ENCODE data around the gene NFAM1.

Gene NFAM1

DNA sequence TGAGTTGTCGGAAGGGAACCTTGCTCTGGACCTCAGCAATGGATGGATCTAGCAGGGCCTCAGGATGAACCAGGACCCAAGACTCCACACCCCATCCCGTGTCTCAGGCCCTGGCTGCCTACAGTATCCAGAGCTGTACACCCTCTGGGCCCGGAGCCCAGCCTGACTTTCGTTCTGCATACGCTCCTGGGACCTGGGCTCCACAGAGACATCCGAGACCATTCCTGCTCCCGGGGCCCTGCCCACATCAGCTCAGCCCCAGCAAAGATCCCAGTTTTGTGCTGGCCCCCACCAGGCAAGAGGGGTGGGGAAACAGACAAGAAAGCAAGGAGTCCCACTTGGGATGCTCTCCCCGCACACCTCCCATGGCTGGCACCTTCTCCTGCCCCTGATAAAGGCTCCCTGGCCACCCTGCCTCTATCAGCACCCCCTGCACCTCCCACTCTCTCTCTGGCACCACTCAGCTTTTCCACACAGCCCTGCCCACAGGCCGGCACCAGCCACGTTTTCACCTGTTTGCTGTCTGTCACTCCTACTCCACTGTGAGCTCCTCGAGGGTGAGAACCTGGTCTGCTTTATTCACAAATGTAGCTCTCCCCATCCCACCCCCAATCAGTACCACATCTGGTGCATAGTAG, 97.2 kb downstream of the NFAM1 start:
- DNase-seq = no peak

DNA sequence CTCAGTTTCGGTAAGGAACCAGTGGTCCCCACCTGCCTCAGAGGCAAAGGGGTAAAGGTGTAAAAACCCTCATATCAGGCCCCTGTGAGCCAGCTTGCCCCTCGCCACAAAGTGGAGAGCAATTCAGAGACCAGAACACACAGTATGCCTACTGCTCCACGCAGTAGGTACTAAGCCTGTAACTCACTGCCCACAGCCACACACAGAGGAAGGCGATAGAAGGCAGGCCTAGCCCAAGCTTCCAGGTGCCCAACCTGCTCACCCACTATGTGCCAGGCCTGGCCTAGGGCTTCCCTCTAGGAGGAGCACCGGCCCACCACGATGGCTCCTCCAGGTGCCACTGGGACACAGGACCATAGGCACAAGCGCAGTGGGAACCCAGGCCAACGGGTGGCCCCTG, 98.7 kb downstream of the NFAM1 start:
- no peak for DNase-seq

DNA sequence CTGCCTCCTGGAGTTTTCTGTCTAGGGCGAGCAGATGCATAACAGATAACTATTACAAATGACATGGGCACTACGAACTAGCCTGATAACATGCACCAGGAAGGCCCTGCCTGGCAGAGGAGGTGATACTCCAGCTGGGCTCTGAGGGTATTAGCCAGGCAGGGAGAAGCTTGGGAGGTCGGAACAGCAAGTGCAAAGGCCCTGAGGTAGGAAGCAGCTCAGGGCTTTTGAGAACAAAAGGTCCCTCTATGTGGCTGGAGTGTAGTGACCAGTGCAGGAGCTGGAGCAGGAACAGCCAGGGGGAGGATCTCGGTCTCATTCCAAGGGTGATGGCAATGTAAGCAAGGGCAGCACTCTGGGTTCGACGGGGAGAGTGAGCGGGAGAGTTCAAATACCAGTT, 100.1 kb downstream of the NFAM1 start:
- no peak for DNase-seq

DNA sequence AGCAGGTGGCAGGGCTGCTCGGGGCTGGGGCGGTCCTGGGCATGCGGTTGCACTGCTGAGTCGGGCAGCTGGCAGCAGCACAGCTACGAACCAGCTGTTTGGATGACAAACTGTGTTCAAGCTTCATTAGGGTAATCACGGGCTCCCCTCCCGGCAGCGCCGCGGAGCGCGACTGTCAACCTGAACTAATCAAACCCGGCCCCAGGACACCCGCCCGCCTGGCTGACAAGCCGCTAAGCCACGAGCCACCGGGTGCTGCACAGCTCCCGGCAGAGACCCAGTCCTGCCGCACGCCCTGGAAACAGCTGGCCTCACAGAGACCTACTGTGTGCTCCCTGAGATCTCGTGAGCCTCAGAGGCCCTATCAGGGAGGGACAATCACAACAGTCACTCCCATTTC, 101.2 kb downstream of the NFAM1 start:
- peak; percentile 72 to 92 for DNase-seq
